ENCODE data around the gene RBP3. TPM values are rescaled to one million over a fixed set of nuclear protein-coding genes. Genes with fewer than 3 reads are reported as not detected.

RBP3 gene
- polyA plus RNA-seq, 1 donor from 2014 or later = not detected

DNA sequence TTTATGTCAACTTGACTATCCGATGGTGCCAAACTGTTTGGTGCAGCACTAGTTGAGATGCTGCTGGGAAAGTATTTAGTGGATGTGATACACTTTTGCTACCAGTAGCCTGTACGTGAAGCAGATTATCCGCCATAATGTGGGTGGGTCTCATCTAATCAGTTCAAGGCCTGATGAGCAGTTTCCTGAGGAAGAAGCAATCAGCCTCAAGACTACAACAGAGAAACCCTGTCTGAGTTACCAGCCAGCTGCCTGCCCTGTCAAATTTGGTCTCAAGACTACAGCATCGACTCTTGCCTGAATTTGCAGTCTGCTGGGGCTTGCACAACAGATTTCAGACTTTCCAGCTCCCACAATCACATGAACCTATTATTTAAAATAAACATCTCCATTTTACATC is 10.9 kb upstream of the RBP3 start:
- H3K9me3 Mint-ChIP-seq = no peaks in the 10 kb centered on the region
- H3K27ac Mint-ChIP-seq = no peak overlapping the region
- no peaks in the 10 kb centered on the region for H3K36me3 Mint-ChIP-seq
- H3K4me1 Mint-ChIP-seq = peaks cover 0 to 5% (median 4%) of the 10 kb centered on the region in 3 donors
- H3K4me3 Mint-ChIP-seq = no peak overlapping the region
- H3K27me3 Mint-ChIP-seq = peaks cover 20% of the 10 kb centered on the region

GRCh38 chr10:47339186-47339735 is 8.9 kb upstream of the RBP3 start:
- Mint-ChIP-seq H3K36me3 (no peaks in the 10 kb centered on the region), H3K4me3 (no peak overlapping the region), H3K27me3 (peaks cover 20% of the 10 kb centered on the region), H3K4me1 (peaks cover 0 to 5% (median 4%) of the 10 kb centered on the region in 3 donors), H3K27ac (peak overlapping the region in 1 of 3 donors; percentile 48), H3K9me3 (no peaks in the 10 kb centered on the region)

GRCh38 chr10:47339759-47340607 is 8.2 kb upstream of the RBP3 start:
- Mint-ChIP-seq H3K9me3 (no peaks in the 10 kb centered on the region), H3K4me3 (peak overlapping the region in 2 of 4 donors; percentile 32 to 84), H3K27me3 (peaks cover 18% of the 10 kb centered on the region), H3K36me3 (no peaks in the 10 kb centered on the region), H3K27ac (peak overlapping the region in 1 of 3 donors; percentile 48), H3K4me1 (peaks cover 0 to 5% (median 4%) of the 10 kb centered on the region in 3 donors)

DNA sequence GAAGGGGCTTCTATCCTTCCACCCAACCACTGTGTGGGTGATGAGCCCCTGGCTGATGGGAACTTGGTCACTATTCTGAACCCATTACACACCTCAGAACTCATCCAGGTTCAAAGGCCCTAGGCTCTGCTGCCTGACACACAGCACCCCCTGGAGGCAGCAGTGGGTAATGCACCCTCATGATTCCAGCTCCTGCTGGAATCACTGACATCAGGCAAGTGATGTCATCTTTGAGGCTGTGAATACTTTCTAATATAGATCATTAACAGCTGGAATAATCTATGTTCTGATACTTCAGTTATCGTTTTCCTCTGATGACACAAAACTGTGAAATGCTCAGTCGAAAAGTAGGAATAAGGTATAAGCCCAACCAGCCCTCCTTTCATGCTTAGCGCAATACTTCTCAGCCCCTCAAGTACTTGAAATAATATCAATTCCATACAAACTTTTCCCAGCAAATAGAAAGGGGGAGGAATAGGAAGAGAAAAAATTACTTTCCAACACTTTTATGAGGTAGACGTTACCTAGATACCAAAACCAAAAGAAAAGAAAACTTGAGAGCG is 7.5 kb upstream of the RBP3 start:
- Mint-ChIP-seq H3K4me1 (peaks cover 0 to 5% (median 4%) of the 10 kb centered on the region in 3 donors), H3K4me3 (peak overlapping the region in 1 of 4 donors; percentile 84), H3K27me3 (peaks cover 18% of the 10 kb centered on the region), H3K27ac (no peak overlapping the region), H3K36me3 (no peaks in the 10 kb centered on the region), H3K9me3 (no peaks in the 10 kb centered on the region)

DNA sequence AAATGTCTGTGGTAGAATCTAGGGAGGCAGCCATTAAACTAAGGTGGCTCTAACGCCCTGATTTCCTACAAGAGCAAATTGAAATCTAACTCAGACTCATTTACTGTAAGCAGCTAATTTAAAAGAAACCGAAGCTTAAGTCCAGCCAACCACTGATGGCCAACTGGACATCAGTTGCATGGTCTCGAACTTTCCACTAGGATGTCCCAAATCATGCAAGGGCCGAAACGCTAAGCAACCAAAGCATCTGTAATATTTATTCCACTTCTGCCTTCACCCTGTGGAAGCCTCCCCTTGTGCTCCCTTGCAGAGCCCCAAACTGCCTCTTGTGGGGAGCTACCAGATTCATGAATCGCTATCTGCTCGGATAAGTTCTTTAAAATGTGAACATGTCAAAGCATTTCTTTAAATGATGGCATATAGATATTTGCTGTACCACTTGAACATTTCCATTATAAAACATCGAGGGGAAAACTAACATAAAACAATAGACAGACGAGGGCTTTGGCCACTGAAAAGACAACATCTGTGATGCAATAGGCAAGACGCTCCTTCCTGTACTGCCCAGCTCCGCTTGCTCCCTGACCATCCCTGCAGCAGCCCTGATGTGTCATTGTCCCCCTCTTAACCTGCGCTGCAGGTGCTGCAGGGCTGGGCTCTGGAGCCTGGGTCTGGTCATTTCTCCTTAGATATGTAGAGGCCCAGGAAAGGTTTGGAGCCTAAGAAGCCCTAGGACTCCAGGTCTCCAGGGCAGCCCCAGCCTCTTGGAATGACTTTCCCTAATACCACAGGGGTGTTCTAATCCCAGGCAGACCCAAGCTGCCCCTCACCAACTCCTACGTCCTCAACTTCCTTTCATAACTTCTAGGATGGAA is 2.9 kb upstream of the RBP3 start:
- peaks cover 0 to 4% (median 3%) of the 10 kb centered on the region in 3 donors for H3K4me1 Mint-ChIP-seq
- H3K36me3 Mint-ChIP-seq = no peaks in the 10 kb centered on the region
- H3K9me3 Mint-ChIP-seq = no peaks in the 10 kb centered on the region
- no peak overlapping the region for H3K27ac Mint-ChIP-seq
- no peak overlapping the region for H3K4me3 Mint-ChIP-seq
- peaks cover 8% of the 10 kb centered on the region for H3K27me3 Mint-ChIP-seq

- no peaks in the 10 kb centered on the region for H3K4me1 Mint-ChIP-seq
- no peaks in the 10 kb centered on the region for H3K9me3 Mint-ChIP-seq
- H3K36me3 Mint-ChIP-seq = no peaks in the 10 kb centered on the region
- no peak overlapping the region for H3K4me3 Mint-ChIP-seq
- no peak overlapping the region for H3K27ac Mint-ChIP-seq
- no peaks in the 10 kb centered on the region for H3K27me3 Mint-ChIP-seq
These were observed 1.4 kb upstream of the RBP3 start for GRCh38 chr10:47346581-47347302.

DNA sequence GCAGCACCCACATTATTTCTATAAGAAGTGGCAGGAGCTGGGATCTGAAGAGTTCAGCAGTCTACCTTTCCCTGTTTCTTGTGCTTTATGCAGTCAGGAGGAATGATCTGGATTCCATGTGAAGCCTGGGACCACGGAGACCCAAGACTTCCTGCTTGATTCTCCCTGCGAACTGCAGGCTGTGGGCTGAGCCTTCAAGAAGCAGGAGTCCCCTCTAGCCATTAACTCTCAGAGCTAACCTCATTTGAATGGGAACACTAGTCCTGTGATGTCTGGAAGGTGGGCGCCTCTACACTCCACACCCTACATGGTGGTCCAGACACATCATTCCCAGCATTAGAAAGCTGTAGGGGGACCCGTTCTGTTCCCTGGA is 874 bp upstream of the RBP3 start:
- Mint-ChIP-seq H3K4me1 (no peaks in the 10 kb centered on the region), H3K36me3 (no peaks in the 10 kb centered on the region), H3K27me3 (no peaks in the 10 kb centered on the region), H3K9me3 (no peaks in the 10 kb centered on the region), H3K27ac (no peak overlapping the region), H3K4me3 (no peak overlapping the region)

DNA sequence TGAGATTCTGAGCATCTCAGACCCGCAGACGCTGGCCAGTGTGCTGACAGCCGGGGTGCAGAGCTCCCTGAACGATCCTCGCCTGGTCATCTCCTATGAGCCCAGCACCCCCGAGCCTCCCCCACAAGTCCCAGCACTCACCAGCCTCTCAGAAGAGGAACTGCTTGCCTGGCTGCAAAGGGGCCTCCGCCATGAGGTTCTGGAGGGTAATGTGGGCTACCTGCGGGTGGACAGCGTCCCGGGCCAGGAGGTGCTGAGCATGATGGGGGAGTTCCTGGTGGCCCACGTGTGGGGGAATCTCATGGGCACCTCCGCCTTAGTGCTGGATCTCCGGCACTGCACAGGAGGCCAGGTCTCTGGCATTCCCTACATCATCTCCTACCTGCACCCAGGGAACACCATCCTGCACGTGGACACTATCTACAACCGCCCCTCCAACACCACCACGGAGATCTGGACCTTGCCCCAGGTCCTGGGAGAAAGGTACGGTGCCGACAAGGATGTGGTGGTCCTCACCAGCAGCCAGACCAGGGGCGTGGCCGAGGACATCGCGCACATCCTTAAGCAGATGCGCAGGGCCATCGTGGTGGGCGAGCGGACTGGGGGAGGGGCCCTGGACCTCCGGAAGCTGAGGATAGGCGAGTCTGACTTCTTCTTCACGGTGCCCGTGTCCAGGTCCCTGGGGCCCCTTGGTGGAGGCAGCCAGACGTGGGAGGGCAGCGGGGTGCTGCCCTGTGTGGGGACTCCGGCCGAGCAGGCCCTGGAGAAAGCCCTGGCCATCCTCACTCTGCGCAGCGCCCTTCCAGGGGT is 703 bp downstream of the RBP3 start:
- Mint-ChIP-seq H3K27me3 (no peaks in the 10 kb centered on the region), H3K4me3 (no peak overlapping the region), H3K36me3 (no peaks in the 10 kb centered on the region), H3K27ac (no peak overlapping the region), H3K4me1 (no peaks in the 10 kb centered on the region), H3K9me3 (no peaks in the 10 kb centered on the region)

DNA sequence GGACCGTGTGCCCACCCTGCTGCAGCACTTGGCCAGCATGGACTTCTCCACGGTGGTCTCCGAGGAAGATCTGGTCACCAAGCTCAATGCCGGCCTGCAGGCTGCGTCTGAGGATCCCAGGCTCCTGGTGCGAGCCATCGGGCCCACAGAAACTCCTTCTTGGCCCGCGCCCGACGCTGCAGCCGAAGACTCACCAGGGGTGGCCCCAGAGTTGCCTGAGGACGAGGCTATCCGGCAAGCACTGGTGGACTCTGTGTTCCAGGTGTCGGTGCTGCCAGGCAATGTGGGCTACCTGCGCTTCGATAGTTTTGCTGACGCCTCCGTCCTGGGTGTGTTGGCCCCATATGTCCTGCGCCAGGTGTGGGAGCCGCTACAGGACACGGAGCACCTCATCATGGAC is 1.4 kb downstream of the RBP3 start:
- Mint-ChIP-seq H3K9me3 (no peaks in the 10 kb centered on the region), H3K27ac (no peak overlapping the region), H3K27me3 (no peaks in the 10 kb centered on the region), H3K36me3 (no peaks in the 10 kb centered on the region), H3K4me1 (no peaks in the 10 kb centered on the region), H3K4me3 (no peak overlapping the region)

DNA sequence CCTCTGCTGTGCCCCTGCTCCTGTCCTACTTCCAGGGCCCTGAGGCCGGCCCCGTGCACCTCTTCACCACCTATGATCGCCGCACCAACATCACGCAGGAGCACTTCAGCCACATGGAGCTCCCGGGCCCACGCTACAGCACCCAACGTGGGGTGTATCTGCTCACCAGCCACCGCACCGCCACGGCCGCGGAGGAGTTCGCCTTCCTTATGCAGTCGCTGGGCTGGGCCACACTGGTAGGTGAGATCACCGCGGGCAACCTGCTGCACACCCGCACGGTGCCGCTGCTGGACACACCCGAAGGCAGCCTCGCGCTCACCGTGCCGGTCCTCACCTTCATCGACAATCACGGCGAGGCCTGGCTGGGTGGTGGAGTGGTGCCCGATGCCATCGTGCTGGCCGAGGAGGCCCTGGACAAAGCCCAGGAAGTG is 1.8 kb downstream of the RBP3 start:
- Mint-ChIP-seq H3K4me3 (no peak overlapping the region), H3K27me3 (no peaks in the 10 kb centered on the region), H3K27ac (no peak overlapping the region)

DNA sequence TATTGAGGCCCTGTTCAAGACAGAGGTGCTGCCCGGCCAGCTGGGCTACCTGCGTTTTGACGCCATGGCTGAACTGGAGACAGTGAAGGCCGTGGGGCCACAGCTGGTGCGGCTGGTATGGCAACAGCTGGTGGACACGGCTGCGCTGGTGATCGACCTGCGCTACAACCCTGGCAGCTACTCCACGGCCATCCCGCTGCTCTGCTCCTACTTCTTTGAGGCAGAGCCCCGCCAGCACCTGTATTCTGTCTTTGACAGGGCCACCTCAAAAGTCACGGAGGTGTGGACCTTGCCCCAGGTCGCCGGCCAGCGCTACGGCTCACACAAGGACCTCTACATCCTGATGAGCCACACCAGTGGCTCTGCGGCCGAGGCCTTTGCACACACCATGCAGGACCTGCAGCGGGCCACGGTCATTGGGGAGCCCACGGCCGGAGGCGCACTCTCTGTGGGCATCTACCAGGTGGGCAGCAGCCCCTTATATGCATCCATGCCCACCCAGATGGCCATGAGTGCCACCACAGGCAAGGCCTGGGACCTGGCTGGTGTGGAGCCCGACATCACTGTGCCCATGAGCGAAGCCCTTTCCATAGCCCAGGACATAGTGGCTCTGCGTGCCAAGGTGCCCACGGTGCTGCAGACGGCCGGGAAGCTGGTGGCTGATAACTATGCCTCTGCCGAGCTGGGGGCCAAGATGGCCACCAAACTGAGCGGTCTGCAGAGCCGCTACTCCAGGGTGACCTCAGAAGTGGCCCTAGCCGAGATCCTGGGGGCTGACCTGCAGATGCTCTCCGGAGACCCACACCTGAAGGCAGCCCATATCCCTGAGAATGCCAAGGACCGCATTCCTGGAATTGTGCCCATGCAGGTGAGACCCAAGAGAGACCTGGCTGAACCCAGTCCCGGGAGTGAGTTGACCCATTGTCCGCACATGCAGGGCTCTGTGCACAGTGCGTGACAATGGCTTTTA is 2.8 kb downstream of the RBP3 start:
- no peak overlapping the region for H3K27ac Mint-ChIP-seq
- H3K36me3 Mint-ChIP-seq = no peaks in the 10 kb centered on the region
- no peaks in the 10 kb centered on the region for H3K4me1 Mint-ChIP-seq
- no peaks in the 10 kb centered on the region for H3K27me3 Mint-ChIP-seq
- H3K9me3 Mint-ChIP-seq = no peaks in the 10 kb centered on the region
- H3K4me3 Mint-ChIP-seq = no peak overlapping the region

More for the DNA sequence above, 1.8 kb downstream of the RBP3 start:
- Mint-ChIP-seq H3K4me1 (no peaks in the 10 kb centered on the region), H3K9me3 (no peaks in the 10 kb centered on the region), H3K36me3 (no peaks in the 10 kb centered on the region)

DNA sequence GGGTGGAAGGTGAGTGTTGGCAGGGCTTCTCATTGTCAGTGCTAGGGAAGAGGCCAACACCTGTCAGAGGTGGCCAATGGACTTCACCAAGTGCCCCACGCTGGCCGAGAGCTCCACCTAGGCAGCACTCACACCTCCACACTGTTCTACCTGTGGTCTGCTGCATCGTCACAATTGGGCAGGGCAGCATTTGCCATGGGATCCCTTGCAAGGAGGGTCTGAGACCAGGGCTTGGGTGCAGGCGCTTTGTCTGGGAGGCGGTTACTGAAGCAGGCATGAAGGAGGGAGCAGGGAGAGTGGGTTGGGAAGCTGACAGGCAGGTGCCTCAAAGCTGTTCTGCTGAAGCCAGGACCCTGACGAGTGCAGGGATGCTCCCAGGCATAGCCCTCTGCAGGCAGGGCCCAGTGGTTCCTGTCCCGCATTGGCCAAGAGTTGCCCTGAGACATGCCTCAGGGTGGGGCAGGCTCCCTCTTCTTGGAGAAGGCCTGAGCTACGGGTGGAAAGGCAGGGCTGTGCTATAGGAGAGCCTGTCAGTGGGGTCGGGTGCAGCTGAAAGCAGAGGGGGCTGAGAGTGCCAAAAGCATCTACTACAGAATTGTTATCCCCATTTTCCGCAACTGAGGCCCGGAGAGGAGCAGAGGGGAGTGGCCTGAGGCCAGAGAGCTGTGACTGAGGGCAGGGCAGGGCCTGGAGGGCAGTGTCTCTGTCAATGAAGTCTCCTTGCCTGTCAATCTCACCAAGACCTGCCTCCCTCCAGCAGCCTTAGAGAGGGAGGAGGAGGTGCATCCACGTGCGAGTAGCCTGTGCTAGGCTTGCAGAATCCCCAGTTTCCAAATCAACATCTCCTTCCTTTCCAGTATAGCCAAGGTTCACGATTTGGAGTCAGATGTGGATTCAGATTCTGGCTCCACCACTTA is 4.0 kb downstream of the RBP3 start:
- Mint-ChIP-seq H3K4me3 (no peak overlapping the region), H3K27ac (no peak overlapping the region), H3K27me3 (no peaks in the 10 kb centered on the region), H3K9me3 (no peaks in the 10 kb centered on the region), H3K36me3 (no peaks in the 10 kb centered on the region), H3K4me1 (no peaks in the 10 kb centered on the region)

All from IgD-negative memory B cell (primary cell).